HEK293T (cell line): Measurements from ENCODE around the gene PITX3.

Experiments used
- ARNT ChIP-seq: fragments of 450-650 bp; IDR thresholded peaks from 2 replicates; pipeline ENCODE4 v1.6.1; 2017; ENCODE audit warnings: mild to moderate bottlenecking
- BHLHE40 ChIP-seq: fragments of 450-650 bp; IDR thresholded peaks from 2 replicates; pipeline ENCODE4 v1.6.1; 2016; ENCODE audit warnings: mild to moderate bottlenecking, moderate library complexity, borderline replicate concordance
- ELF4 ChIP-seq: fragments of 450-650 bp; IDR thresholded peaks from 2 replicates; pipeline ENCODE4 v1.6.1; 2017; ENCODE audit warnings: antibody characterized with exemption
- FOXA1 ChIP-seq: fragments of 450-650 bp; IDR thresholded peaks from 2 replicates; pipeline ENCODE4 v1.6.1; 2016; ENCODE audit warnings: mild to moderate bottlenecking
- FOXK2 ChIP-seq: fragments of 450-650 bp; IDR thresholded peaks from 2 replicates; pipeline ENCODE4 v1.6.1; 2016; ENCODE audit warnings: mild to moderate bottlenecking
- FOXM1 ChIP-seq: fragments of 450-650 bp; IDR thresholded peaks from 2 replicates; pipeline ENCODE4 v1.6.1; 2017; ENCODE audit warnings: mild to moderate bottlenecking, borderline replicate concordance
- L3MBTL2 ChIP-seq: fragments of 450-650 bp; conservative IDR thresholded peaks from 2 replicates; pipeline ENCODE4 v1.6.1; 2016; ENCODE audit warnings: mild to moderate bottlenecking
- NFRKB ChIP-seq: fragments of 450-650 bp; IDR thresholded peaks from 2 replicates; pipeline ENCODE4 v1.6.1; 2016; ENCODE audit warnings: mild to moderate bottlenecking, moderate library complexity
- SP1 ChIP-seq: fragments of 450-650 bp; IDR thresholded peaks from 2 replicates; pipeline ENCODE4 v1.6.1; 2017
- SUZ12 ChIP-seq: fragments of 450-650 bp; IDR thresholded peaks from 2 replicates; pipeline ENCODE4 v1.6.1; 2016; ENCODE audit warnings: mild to moderate bottlenecking
- TARDBP ChIP-seq: fragments of 450-650 bp; IDR thresholded peaks from 2 replicates; pipeline ENCODE4 v1.6.1; 2016
- ZNF384 ChIP-seq: fragments of 450-650 bp; IDR thresholded peaks from 2 replicates; pipeline ENCODE4 v1.6.1; 2016

- TF ChIP-seq ELF4, result no peak
- no peak for TF ChIP-seq FOXM1
- TF ChIP-seq TARDBP, result no peak
- TF ChIP-seq FOXA1, result no peak
- no peak for TF ChIP-seq BHLHE40
- no peak for TF ChIP-seq ARNT
- TF ChIP-seq SUZ12, result no peak
- TF ChIP-seq NFRKB, result no peak
- TF ChIP-seq L3MBTL2, result no peak
- no peak for TF ChIP-seq FOXK2
- TF ChIP-seq SP1, result no peak
- no peak for TF ChIP-seq ZNF384
Measured at GRCh38 chr10:102245932-102246251, 4.6 kb upstream of the PITX3 start.
